GM21786 (cell line): ENCODE data around the gene GSK3B.
"Not testable (repeated sequence)": the region's sequence is repeated elsewhere in the genome, so short reads cannot be mapped to it uniquely, and the experiment has no call there.

Experiments used
- ATAC-seq: cut with Tn5 transposase; IDR thresholded peaks from one replicate; pipeline ENCODE4 v1.9.1; 2021; ENCODE audit not compliant: unreplicated experiment

GSK3B gene

DNA sequence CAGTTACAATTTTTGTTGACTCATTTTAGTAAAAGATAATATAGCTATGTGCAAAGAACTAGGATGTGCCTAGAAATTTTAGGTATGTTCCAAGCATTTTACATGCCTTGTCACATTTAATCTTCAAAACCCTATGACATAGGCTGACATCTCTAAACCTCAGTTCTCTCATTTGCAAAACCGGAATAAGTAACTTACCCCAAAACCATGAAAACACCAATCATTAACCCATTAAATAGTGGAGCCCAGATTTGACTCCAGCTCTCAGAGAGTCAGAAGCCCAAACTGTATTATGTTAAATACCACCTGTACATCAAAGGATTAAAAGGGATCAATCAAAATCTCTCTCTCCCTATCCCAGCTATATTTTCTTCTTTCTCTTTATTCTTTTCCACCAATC, 36.6 kb downstream of the GSK3B start:
- ATAC-seq = no peak

GRCh38 chr3:120057029-120057428, 37.2 kb downstream of the GSK3B start:
- no peak for ATAC-seq

GRCh38 chr3:120053647-120054046, 40.6 kb downstream of the GSK3B start:
- not testable (repeated sequence) for ATAC-seq

DNA sequence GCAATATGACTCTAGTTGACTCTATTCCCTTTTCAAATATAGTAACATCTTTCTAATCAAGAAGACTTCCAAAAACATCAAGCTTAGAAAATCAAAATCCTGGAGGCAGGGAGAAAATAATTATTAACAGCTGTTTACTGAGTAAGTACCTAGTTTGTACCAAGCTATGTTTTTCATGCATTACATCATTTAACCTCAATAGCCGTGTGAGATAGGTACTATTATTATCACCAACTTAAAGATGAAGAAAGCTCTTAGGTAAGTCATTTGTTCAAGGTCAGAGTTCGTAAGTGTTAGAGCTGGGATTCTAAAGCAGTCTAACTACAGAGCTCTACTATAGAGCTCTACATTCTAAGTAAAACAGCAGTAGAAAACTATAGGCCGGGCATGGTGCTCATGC, 41.6 kb downstream of the GSK3B start:
- ATAC-seq = peak; percentile 42

DNA sequence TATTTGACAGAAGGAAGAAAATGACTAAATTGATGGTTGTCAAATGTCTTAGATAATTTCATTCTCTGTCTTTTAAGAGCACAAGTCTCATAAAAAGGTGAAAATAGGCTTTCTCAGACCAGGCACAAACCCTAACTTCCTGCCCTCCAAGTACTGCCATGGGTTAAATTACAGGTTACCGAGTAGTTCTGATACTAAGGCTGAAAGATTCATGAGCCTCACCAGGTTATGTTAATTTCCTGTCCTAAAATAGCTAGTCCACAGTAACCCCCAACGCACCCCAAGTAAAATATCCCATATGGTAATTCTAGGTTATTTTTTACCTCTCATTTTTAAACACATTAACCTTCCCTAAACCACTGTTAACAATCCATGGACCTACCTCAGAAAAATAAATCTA, 42.0 kb downstream of the GSK3B start:
- ATAC-seq = peak; percentile 88

- ATAC-seq = not testable (repeated sequence)
These were observed 42.7 kb downstream of the GSK3B start for GRCh38 chr3:120051570-120051969.

- ATAC-seq = no peak
These were observed 44.2 kb downstream of the GSK3B start for GRCh38 chr3:120049881-120050539.

DNA sequence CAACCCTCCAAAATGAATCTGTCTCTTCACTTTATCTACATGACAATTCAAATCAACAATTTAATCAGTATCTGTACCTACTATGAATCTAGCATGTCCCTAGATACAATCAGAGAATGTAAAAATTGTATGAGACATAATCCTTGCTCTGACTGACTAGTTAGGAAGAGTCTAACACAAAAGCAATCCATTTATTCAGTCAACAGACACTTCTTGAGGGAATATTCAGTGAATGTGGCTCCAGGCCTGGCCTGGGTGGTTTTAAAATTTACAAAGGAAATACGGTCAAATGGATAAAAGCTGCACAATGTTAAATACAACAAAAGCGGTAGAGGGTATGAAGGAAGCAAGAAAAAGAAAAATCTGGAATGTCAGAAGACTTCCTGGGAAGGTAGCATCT, 45.2 kb downstream of the GSK3B start:
- ATAC-seq = no peak

- ATAC-seq = no peak
These were observed 45.7 kb downstream of the GSK3B start for GRCh38 chr3:120048355-120049041.

DNA sequence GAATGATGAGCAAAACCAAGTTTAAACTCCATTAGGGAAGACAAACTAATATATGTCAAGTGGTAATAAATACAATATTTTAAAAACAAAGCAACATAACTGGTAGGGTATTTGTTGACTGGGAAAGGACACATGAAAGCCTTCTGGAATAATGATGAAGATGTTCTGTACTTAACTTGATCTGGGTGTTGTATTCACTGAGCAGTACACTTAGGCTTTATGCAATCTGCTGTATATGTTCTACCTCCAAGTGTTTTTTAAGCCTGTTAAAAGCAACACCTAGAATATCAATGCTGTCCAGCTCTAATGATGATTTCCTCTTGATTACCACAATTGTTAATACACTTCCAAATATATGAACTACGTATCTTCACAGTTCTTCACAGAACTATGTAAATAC, 46.6 kb downstream of the GSK3B start:
- no peak for ATAC-seq

DNA sequence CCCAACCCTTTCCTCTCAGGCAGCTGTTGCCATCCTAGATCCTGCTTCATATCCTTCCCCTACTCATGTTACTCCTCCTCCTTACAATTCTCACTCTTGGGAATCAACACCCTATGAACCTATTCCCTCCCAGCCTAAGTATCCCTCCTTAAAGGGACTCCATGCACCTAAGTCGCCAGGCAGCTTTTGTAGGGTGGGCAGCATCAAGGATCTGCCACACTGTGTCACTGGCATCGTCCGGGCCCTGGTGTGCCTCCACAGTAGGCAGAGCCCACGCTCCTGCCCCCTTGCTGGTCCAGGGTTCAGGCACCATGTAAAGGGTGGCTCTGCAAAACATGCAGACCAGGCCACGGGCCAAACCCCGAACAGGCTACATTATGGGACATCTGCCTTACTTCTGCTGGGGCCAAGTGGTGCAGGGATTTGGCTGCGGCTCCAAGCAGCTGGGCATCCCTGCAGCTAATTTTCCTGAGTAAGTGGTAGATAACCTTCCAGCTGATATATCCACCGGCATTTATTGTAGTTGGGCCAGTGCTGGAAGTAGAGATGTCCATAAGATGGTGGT, 53.4 kb downstream of the GSK3B start:
- no peak for ATAC-seq

DNA sequence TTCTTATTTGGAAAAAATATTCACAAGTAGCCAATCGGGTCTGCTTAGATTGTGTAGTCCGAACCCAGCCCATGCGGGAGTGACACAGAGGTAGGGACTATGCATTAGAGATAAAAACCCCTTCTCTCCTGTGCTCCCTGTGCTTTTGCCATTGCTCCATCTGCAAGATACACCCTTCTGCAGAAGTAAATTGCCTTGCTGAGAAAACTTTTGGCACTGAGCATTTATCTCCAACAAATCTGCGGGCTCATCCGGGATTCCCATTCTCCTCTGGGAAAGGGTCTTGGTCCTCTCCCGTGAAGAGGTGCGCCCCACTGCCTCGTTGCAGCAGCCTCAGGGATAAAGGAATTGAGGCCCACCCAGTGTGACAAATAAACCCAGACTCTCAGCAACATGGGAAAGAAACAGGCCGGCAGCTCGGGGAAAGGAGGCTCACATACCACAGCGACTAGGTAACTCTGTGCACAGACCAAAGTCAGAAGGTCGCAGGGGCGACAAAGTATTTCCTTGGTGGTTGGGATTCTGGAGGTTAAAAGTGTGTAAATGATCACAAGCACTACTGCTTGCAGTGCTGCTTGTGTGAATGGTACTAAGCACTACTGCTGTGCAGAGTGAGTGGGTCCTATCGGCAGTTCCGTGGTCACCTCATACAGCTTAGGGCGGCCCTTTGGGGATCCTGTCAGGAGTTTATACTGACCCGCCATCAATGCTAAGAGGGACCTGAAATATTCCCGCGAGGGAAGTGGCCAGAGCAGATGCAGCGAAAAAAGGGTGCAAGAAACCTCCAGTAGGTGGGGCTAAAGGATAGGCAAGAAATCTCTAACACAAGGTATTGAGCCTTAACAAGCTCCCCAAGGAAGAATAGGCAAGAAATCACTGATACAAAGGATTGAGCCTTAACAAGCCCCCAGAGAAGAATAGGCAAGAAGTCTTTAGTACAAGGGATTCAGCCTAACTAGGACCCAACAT, 54.3 kb downstream of the GSK3B start:
- no peak for ATAC-seq

GRCh38 chr3:120033596-120033995, 60.7 kb downstream of the GSK3B start:
- no peak for ATAC-seq

- ATAC-seq = no peak
These were observed 62.7 kb downstream of the GSK3B start for GRCh38 chr3:120031561-120031960.

DNA sequence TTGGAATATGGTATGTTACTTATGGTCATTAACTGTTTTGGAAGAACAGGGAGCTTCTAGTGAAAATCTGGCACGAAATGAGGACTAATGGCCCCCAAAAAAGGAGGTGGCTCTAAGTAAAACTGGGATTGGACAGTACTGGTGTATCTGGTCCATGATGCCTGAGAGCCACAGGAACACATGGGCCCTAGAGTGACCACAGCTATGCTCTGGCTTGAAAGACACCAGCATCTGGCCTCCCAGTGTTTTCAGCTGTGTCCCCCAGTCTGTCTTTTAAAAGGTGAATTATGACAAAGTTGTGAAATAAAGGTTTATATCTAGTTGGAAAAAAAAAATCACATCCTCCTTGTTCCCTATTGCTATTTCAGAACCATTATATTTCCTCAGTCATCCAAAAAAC, 64.5 kb downstream of the GSK3B start:
- no peak for ATAC-seq

DNA sequence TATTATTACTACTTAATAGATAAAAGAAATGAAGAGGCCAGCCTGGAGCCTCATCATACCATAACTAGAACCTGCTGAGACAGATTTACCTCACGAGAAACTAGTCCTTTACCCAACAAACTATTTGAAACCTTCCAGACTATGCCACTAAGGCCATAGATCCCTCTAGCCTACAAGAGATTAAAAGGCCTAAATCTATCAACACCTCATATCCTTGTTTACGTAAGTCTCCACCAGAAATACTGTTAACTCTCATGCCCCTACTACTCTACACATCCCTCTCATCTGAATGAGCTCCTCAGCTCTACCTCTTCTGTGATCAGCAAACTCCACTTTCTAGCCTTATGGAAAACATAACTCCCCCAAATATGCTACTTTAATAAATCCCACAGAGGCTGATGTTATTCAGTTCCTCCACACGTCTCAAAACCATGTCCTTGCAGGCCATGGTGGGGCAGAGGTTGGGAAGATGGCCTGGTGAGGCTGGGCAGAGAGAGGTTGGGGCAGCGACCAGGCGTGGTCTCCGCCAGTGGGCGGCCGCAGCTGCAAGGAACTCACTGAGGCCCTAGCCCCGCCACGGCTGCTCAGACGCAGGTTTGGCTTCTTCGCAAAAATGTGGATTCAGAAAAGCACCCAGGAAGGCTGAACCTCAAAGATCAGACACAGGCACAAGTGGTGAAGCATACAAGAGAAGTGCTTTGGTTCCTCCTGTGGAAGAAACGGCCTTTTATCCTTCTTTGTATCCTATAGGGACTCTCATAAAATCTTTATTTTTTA, 65.8 kb downstream of the GSK3B start:
- no peak for ATAC-seq

DNA sequence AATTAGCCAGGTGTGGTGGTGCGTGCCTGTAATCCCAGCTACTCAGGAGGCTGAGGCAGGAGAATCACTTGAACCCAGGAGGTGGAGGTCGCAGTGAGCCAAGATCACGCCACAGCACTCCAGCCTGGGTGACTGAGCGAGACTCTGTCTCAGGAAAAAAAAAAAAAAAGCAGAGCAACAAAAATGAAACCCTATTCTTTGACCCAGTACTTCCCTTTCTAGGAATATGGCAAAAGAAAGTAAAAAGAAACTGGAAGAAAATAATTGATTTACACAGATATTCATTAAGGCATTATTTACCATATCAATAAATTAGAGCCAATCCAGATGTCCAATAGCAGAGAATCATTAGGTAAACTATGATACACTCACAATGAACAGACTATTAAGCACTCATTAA, 67.0 kb downstream of the GSK3B start:
- ATAC-seq = no peak

DNA sequence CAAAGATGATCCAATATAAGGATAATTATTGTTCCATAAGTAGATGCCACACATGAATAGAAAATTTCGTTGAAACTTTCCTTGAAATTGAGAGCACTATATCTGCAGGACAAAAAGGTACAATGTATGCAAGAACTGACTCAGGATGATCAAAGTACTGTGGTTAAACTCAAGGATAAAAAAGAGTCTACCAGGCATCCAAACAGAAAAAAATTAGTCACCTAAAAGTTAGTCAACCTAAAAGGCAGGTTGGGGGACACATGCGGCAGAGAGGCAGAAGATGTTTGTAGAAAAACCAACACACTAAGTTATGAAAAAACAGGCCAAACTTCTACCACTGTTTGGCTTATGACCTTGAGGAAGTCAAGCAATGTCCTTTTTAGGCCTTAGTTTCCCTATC, 68.7 kb downstream of the GSK3B start:
- no peak for ATAC-seq

GRCh38 chr3:120024103-120024502, 70.1 kb downstream of the GSK3B start:
- ATAC-seq = no peak

DNA sequence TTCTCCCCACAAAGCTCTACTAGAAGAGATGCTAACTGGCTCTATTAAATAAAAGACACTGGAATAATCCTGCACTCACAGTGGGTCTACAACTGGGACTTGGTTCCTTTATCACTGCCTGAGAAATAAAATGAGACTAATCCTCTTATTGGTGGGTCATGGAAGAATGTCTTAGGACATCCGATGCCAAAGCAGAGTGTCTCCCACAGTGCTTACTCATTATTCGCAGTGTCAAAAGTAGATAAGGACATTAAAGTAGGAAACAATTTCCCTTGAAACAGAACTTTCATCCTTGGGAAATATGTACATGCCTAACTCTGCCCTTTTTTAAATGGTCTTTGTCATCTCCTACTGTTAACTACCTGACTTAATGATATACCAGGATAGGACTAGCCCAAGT, 71.5 kb downstream of the GSK3B start:
- ATAC-seq = no peak

- ATAC-seq = no peak
These were observed 72.7 kb downstream of the GSK3B start for GRCh38 chr3:120021523-120021922.
